Activated effector memory CD4-positive, alpha-beta T cell treated with anti-CD3 and anti-CD28 coated beads, Interleukin-2, amount 50 U/mL, for 16 hours (primary cell): ENCODE data around the gene CLEC4E.
"Not testable (repeated sequence)": the region's sequence is repeated elsewhere in the genome, so short reads cannot be mapped to it uniquely, and the experiment has no call there.

Source experiments
- DNase-seq: peaks from one replicate; pipeline ENCODE4 v3.0.0-alpha.2; 2020

The CLEC4E gene

GRCh38 chr12:8532045-8532444 is 8.7 kb downstream of the CLEC4E start:
- DNase-seq = no peak

- DNase-seq = no peak
These were observed 13.2 kb downstream of the CLEC4E start for GRCh38 chr12:8527250-8528130.

GRCh38 chr12:8519171-8519570 is 21.5 kb downstream of the CLEC4E start:
- no peak for DNase-seq

GRCh38 chr12:8517971-8518370 is 22.7 kb downstream of the CLEC4E start:
- no peak for DNase-seq

GRCh38 chr12:8513256-8513655 is 27.4 kb downstream of the CLEC4E start, which contains the start of gene CLEC4D:
CLEC4D (plus strand) TSS chr12:8513503; CDS start chr12:8513733, 230 bp downstream.
- no peak for DNase-seq

- DNase-seq = no peak
These were observed 31.5 kb downstream of the CLEC4E start for GRCh38 chr12:8508910-8509841.

- DNase-seq = no peak
These were observed 32.5 kb downstream of the CLEC4E start for GRCh38 chr12:8508223-8508622.

- no peak for DNase-seq
These were observed 33.1 kb downstream of the CLEC4E start for GRCh38 chr12:8507596-8507995.

- DNase-seq = no peak
These were observed 36.4 kb downstream of the CLEC4E start for GRCh38 chr12:8504351-8504750.

GRCh38 chr12:8501720-8502119 is 39.0 kb downstream of the CLEC4E start:
- DNase-seq = no peak

- no peak for DNase-seq
These were observed 41.1 kb downstream of the CLEC4E start for GRCh38 chr12:8499616-8500015.

- DNase-seq = not testable (repeated sequence)
These were observed 44.6 kb downstream of the CLEC4E start for GRCh38 chr12:8496074-8496473.

- DNase-seq = not testable (repeated sequence)
These were observed 45.0 kb downstream of the CLEC4E start for GRCh38 chr12:8495671-8496070.

- DNase-seq = peak; percentile 69
These were observed 47.6 kb downstream of the CLEC4E start for GRCh38 chr12:8493084-8493483.

- DNase-seq = no peak
These were observed 48.8 kb downstream of the CLEC4E start for GRCh38 chr12:8491646-8492530.
